Nephron (organoid): ENCODE data around the gene TGFB2.
A peak's percentile ranks its signal among the peaks of the same experiment; 100 is the strongest.

Experiments used
- H3K27ac Mint-ChIP-seq, 3 experiments: 2 replicates each; pipeline ENCODE4 v1.8.0; 2020; ENCODE audit warnings: mixed read lengths in 3 of 3, mild to moderate bottlenecking in 2 of 3, moderate library complexity in 1 of 3
- H3K27me3 Mint-ChIP-seq: 2 replicates; pipeline ENCODE4 v1.8.0; 2021; ENCODE audit warnings: low read depth, mild to moderate bottlenecking, moderate library complexity, mixed read lengths
- H3K36me3 Mint-ChIP-seq: 2 replicates; pipeline ENCODE4 v1.8.0; 2020; ENCODE audit warnings: low read depth, mixed read lengths
- H3K4me1 Mint-ChIP-seq: 2 replicates; pipeline ENCODE4 v1.8.0; 2020; ENCODE audit warnings: mixed read lengths
- H3K4me3 Mint-ChIP-seq, 3 experiments: 2 replicates each; pipeline ENCODE4 v1.8.0; 2020; ENCODE audit warnings: mild to moderate bottlenecking in 3 of 3, mixed read lengths in 3 of 3, moderate library complexity in 2 of 3
- H3K9me3 Mint-ChIP-seq: 2 replicates; pipeline ENCODE4 v1.8.0; 2020; ENCODE audit warnings: mixed read lengths
- CTCF ChIP-seq, 3 experiments: fragments of 200-600 bp; sonication (generic); IDR thresholded peaks; one replicate each; pipeline ENCODE4 v1.5.0; 2021; ENCODE audit warnings: antibody characterized with exemption in 3 of 3; ENCODE audit not compliant: unreplicated experiment in 3 of 3

Gene TGFB2

GRCh38 chr1:218472885-218473284 lies 127.7 kb downstream of the TGFB2 start:
- no peak for TF ChIP-seq CTCF (IDR thresholded peaks at IDR 0.05; ENCODE audit: unreplicated experiment in 3 of 3)
- Mint-ChIP-seq H3K4me3 (no peak overlapping the region), H3K27me3 (no peaks in the 10 kb centered on the region), H3K9me3 (no peaks in the 10 kb centered on the region), H3K27ac (no peak overlapping the region), H3K4me1 (peaks cover 11% of the 10 kb centered on the region), H3K36me3 (no peaks in the 10 kb centered on the region)

GRCh38 chr1:218473522-218473921 lies 128.4 kb downstream of the TGFB2 start:
- TF ChIP-seq CTCF (IDR thresholded peaks at IDR 0.05; ENCODE audit: unreplicated experiment in 3 of 3) = no peak
- Mint-ChIP-seq H3K27me3 (no peaks in the 10 kb centered on the region), H3K27ac (peak overlapping the region in 1 of 3 experiments; percentile 10), H3K9me3 (no peaks in the 10 kb centered on the region), H3K36me3 (no peaks in the 10 kb centered on the region), H3K4me3 (no peak overlapping the region), H3K4me1 (peaks cover 7% of the 10 kb centered on the region)

GRCh38 chr1:218474128-218474527 lies 129.0 kb downstream of the TGFB2 start:
- H3K27ac Mint-ChIP-seq = no peak overlapping the region
- no peak overlapping the region for H3K4me3 Mint-ChIP-seq
- H3K4me1 Mint-ChIP-seq = peaks cover 7% of the 10 kb centered on the region
- H3K9me3 Mint-ChIP-seq = no peaks in the 10 kb centered on the region
- TF ChIP-seq CTCF (IDR thresholded peaks at IDR 0.05; ENCODE audit: unreplicated experiment in 3 of 3) = no peak
- H3K36me3 Mint-ChIP-seq = no peaks in the 10 kb centered on the region
- no peaks in the 10 kb centered on the region for H3K27me3 Mint-ChIP-seq

GRCh38 chr1:218475275-218475674 lies 130.1 kb downstream of the TGFB2 start:
- Mint-ChIP-seq H3K27me3 (no peaks in the 10 kb centered on the region), H3K4me1 (peaks cover 7% of the 10 kb centered on the region)
- TF ChIP-seq CTCF (IDR thresholded peaks at IDR 0.05; ENCODE audit: unreplicated experiment in 3 of 3) = no peak

GRCh38 chr1:218475699-218476098 lies 130.6 kb downstream of the TGFB2 start:
- no peak overlapping the region for H3K4me3 Mint-ChIP-seq
- TF ChIP-seq CTCF (IDR thresholded peaks at IDR 0.05; ENCODE audit: unreplicated experiment in 3 of 3) = no peak

More at GRCh38 chr1:218475275-218475674, 130.1 kb downstream of the TGFB2 start:
- Mint-ChIP-seq H3K27ac (no peak overlapping the region), H3K4me3 (no peak overlapping the region), H3K9me3 (no peaks in the 10 kb centered on the region), H3K36me3 (no peaks in the 10 kb centered on the region)

GRCh38 chr1:218476385-218476784 lies 131.2 kb downstream of the TGFB2 start:
- TF ChIP-seq CTCF (IDR thresholded peaks at IDR 0.05; ENCODE audit: unreplicated experiment in 3 of 3) = no peak
- no peaks in the 10 kb centered on the region for H3K36me3 Mint-ChIP-seq
- H3K4me3 Mint-ChIP-seq = no peak overlapping the region
- no peak overlapping the region for H3K27ac Mint-ChIP-seq
- H3K4me1 Mint-ChIP-seq = peaks cover 7% of the 10 kb centered on the region
- no peaks in the 10 kb centered on the region for H3K27me3 Mint-ChIP-seq
- H3K9me3 Mint-ChIP-seq = no peaks in the 10 kb centered on the region

More at GRCh38 chr1:218475699-218476098, 130.6 kb downstream of the TGFB2 start:
- Mint-ChIP-seq H3K27me3 (no peaks in the 10 kb centered on the region), H3K4me1 (peaks cover 7% of the 10 kb centered on the region), H3K36me3 (no peaks in the 10 kb centered on the region), H3K27ac (no peak overlapping the region), H3K9me3 (no peaks in the 10 kb centered on the region)
